Stimulated activated CD4-positive, alpha-beta T cell treated with anti-CD3 and anti-CD28 coated beads, TNF-alpha, amount 100 ng/mL, for 4 hours (primary cell): ENCODE results near the gene CSF3R.

Source experiments
- DNase-seq, 3 experiments: peaks; one replicate each; pipeline ENCODE4 v3.0.0-alpha.2; 2020; ENCODE audit warnings: low read depth in 3 of 3

CSF3R gene

GRCh38 chr1:36482724-36483388 is at the start of gene CSF3R:
Gene CSF3R (minus strand): TSS chr1:36482913. CDS start chr1:36479496, 3,417 bp downstream.
- DNase-seq: no peak

GRCh38 chr1:36531833-36532232 is 49.1 kb upstream of the CSF3R start:
- DNase-seq: no peak

DNA sequence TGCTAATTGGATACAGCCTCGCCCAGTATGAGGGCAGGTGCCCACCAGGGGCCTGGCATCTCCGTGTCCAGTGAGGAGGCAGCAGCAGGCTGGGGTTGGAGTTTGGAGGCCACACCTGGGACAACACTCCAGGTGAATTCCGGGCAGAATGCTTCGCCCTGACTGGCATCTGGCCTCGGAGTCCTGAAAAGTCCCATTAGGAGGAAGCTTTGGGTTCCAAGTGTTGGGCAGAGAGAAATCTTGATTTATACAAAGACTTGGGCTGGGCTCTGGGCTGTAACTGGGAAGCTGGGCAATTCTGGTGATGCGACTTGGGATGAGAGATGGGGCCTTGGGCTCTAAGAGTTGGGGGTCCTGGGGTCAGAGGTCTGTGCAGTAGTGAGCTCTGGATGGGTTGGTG is 48.1 kb upstream of the CSF3R start:
- no peak for DNase-seq

GRCh38 chr1:36530261-36530660 is 47.5 kb upstream of the CSF3R start:
- DNase-seq: no peak

DNA sequence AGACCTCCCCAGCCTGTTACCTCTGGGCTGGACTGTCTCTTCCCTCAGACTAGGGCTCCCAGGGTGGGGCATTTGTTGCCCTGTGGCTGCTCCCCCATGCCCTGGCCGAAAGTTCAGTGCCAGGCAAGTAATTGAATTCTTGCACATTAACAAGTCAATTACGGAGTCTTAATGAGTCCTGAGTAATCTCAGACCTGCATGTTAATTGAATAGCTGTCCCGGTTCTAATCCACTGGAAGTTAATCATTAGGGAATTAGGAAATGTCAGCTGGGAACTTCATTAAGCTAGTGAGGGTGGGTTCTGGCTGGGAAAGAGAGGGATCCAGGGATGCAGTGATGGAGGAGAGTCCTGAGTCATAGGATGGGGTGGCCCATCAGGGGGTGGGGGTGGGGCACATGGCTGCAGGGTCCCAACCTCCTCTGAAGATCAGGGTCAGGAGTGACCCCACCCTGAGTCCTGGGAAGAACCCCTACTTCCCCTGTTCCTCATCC is 47.1 kb upstream of the CSF3R start:
- no peak for DNase-seq

DNA sequence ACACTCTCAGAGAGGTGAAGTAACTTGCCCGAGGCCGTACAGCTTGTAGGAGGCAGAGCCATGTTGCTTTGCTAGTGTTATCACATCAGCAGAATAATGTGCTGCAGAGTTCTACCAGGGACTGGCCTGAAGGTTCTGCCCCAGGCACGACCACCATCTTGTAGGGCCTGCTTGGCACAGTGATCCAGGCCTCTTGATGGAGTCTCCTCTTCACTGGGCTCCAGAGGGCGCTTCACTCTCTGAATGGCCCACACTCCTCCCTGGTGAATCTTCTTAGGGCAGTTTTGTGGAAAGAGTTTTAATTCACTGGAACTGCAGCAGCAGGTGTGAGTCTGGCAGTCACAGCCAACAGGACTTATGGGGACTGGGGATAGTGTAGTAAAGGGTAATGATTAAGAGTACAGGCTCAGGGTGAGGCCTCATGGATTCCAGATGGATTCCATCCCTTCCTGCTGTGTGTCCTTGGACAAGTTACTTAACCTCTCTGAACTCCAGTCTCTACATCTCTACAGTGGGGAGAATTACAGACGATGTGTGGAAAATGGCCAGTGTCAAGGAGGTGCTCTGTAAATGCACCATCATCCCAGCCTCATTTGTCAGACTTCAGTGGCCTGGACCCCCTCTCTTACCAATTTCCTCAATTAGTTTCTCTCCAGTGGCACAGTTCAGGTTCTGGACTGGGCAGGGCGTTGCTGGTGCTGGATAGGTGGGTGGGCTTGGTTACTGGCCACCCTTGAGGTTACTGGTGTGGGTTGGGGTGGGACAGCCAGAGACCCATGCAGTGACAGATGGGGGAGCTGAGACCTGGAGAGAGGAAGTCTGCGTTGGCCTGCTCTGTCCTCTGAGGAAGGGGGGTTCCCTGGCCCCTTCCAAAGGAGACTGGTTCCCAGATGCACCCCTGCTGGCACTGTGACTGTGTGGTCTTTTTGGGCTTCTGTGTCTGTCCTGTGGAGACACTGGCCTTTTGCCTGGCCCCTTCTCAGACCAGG is 45.9 kb upstream of the CSF3R start:
- DNase-seq: no peak

DNA sequence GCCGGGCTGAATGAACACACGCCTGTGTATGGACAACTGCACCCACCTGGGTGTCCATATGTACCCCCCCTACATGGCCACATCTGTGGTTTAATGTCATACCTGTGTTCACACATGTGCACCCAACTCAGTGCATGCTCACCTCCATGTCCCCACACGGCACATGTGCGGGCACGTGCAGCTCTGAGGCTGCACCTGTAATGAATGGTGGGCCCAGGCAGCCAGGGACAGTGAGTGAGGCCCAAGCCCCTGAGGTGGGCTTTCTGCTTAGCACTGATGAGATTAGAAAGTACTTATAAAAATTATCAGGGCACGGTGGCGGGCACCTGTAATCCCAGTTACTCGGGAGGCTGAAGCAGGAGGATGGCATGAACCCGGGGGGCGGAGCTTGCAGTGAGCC is 42.5 kb upstream of the CSF3R start:
- DNase-seq: no peak

GRCh38 chr1:36524359-36525062 is 41.8 kb upstream of the CSF3R start:
- DNase-seq: no peak

DNA sequence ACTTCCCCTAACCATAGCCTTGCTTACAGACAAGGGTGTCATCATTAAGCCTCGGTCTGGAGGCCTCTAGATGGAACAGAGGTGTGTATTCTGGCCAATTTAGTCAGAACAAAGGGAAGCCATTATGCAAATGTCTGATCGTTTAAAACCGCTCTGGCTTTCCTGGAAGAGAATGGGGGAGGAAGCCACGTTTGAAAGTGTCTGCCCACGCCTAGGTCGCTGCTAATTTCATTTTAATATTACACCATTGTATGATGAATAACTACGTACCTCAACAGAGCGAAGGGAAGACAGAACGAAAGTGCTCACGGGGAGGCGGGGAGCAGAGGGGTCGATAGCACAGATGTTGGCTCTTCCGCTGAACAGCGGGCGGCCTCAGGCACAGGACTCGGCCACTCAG is 41.1 kb upstream of the CSF3R start:
- no peak for DNase-seq

DNA sequence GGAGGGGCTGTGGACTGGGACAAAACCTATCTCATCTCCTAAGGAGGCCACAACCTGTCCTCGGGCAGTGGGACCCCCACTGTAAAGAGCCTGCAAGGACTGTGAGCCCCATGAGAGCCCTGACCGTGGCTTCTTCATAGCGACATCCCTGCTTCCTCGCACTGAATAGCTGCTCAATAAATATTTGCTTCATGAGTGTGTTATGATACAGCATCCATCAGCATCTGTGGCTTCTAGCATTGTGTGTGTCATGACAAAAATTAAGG is 40.5 kb upstream of the CSF3R start:
- DNase-seq: no peak

DNA sequence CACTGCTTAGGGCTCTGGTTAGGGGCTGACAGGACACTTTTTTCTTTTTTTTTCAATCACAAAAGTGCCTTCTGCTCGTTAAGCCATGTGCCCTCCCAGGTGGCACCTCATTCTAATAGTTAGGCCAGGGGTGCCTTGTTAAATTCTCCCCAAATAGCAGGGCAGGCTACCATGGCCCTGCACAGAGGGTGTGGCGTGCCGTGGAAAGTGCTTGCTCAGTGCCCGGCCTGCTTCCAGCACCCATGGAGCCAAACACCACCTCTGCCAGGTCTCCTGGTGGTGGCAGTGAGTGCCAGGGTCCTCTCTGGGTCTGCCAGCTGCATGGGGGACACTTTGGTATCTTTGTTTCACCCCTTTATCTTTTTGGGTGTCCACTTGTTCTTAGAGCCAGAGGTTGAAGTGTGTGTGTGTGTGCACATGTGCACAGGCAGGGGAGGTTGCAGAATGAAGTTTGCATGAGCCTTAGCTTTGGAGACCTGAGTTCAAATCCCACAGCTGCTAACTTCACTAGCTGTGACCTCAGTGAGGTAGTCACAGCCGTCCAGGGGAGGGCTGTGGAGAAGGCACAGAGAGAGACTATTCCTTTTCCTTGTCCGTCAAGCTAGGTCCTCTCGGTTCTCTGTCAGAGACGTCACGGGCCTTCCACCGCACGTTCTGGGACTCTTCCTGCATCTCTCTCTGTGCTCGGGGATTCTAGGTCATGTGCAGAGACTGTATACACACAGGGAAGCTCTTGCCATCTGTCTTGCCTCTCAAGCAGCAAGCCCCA is 39.9 kb upstream of the CSF3R start:
- no peak for DNase-seq

- DNase-seq: no peak
Measured at GRCh38 chr1:36522021-36522420, 39.3 kb upstream of the CSF3R start.

DNA sequence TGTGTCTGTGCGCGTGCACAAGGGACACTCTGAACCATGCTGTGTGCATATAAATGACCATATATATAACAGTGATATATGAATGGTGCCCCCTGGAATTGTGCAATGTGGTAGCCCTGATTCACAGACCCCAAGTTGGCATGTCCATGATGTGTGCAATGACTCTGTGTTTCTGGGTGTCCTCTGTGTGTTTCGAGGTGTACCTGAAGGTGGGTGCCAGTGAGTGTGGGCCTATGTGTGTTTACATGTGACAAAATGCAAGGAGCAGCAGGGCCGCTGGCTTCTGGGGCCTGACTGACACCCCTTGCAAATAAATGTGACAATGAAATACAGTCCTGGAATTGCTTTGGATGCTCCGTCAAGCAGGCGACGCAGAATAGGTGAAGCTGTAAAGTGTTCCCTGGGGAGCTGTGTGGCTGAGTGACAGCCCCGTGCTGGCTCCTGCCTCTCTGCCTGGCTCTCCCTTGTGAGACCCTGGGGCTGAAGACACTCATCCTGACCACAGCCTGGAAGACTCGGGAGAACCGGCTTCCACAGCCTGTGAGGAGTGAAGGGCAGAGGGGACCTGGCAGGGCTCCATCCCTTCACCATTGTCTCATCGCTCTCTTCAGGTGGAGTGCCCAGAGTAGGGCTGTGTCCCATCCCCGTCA is 38.2 kb upstream of the CSF3R start:
- DNase-seq: no peak

DNA sequence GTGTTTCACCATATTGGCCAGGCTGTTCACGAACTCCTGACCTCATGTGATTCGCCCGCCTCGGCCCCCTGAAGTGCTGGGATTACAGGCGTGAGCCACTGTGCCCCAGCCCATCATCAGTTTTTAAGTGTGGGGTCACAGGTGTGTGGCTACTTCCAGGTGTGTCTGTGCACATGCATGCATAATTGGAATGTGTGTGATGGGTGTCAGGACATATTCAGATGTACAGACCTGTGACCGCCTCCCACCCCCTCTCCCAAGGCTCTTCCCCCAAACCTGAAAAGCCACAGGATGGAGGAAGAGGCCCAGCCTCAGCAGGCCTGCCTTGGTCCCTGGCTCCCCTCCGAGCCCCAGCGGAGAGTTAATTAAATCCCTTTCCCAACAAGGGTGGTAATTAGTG is 37.3 kb upstream of the CSF3R start:
- no peak for DNase-seq

DNA sequence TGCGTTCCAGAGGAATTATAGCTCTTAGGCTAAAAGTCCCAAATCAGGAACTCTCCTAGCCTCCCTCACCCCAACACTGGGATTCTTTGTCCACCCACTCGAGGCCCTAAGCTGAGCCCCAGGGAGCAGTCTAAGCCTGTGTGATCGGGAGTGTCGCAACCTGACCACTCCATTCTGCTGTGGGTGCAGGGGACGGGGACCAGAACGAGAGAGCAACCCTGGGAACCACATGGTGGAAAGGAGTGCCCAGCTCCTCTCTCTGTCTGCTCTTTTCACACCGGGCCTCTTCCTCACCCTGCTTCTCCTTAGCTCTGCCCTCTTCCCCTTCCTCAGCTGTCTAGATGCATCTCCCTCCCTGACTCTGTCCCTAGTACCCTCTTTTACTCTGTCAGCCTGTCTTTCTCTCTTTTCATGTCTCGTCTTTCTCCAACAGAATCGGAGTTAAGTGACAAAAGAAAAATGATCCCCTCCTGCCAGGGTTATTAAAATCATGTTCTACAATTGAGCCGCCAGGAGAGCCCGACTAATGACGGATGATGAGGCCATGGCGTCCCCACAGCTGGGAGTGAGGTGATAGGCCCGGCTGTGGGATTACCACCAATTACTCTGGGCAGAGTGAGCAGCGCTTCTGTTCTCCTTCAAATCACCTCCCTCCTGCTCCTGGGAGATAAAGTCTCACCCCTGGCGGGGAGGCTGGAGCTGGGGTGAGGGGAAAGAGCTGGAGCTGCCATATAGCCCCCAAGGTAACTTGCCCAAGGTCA is 34.5 kb upstream of the CSF3R start:
- DNase-seq: no peak

GRCh38 chr1:36516372-36517010 is 33.8 kb upstream of the CSF3R start:
- DNase-seq: peak in 2 of 3 experiments; percentile 3 to 18

GRCh38 chr1:36515315-36516138 is 32.8 kb upstream of the CSF3R start:
- no peak for DNase-seq

DNA sequence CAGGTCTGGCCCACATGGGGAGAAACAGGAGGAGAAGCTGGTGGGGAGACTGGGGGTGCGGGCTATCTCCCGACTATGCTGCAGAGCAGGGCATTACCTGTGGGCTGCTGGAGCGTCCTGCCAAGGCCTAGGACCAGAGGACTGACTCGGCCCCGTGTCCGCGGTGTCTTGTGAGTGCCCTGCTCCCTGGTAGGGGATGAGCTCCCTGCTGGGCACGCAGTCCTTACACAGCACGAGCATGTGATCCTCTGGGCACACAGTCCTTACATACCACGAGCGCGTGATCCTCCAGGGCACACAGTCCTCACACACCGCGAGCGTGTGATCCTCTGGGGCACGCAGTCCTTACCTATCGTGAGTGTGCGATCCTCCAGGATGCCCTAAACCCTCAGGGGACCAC is 31.8 kb upstream of the CSF3R start:
- DNase-seq: no peak
